Esophagus muscularis mucosa (tissue), 4 donors: Measurements from ENCODE around the gene AK8. TPM values are rescaled to one million over a fixed set of nuclear protein-coding genes. Genes with fewer than 3 reads are reported as not detected.

Source experiments
- DNase-seq: peaks from one replicate; pipeline ENCODE4 v3.0.0-alpha.2; 2017; ENCODE audit errors: extremely low spot score
- H3K27ac ChIP-seq, 4 donors: fragments of 200-600 bp; sonication (generic); replicated peaks in 1 of 4; 1 replicate in 3 of 4; 2 replicates in 1 of 4; pipeline ENCODE4 v1.5.1; 2016 to 2019; ENCODE audit warnings: mild to moderate bottlenecking in 1 of 4
- H3K27me3 ChIP-seq, 4 donors: fragments of 200-600 bp; sonication (generic); one replicate each; pipeline versions ENCODE4 v1.5.1 to v1.6.0; 2016 to 2019
- H3K36me3 ChIP-seq, 4 donors: fragments of 200-600 bp; sonication (generic); one replicate each; pipeline ENCODE4 v1.5.1; 2016 to 2019
- H3K4me1 ChIP-seq, 4 donors: fragments of 200-600 bp; sonication (generic); one replicate each; pipeline ENCODE4 v1.5.1; 2016 to 2019
- H3K4me3 ChIP-seq, 4 donors: fragments of 200-600 bp; sonication (generic); 1 replicate in 2 of 4; 2 replicates in 2 of 4; pipeline ENCODE4 v1.5.1; 2016 to 2019; ENCODE audit warnings: mild to moderate bottlenecking in 4 of 4, moderate library complexity in 1 of 4
- H3K9me3 ChIP-seq, 4 donors: fragments of 200-600 bp; sonication (generic); 1 replicate in 3 of 4; 2 replicates in 1 of 4; pipeline ENCODE4 v1.5.1; 2016 to 2019
- CTCF ChIP-seq, 3 experiments: fragments of 200-600 bp in 2 of 3; fragments of 450-650 bp in 1 of 3; sonication (generic) in 2 of 3; IDR thresholded peaks; one replicate each; pipeline ENCODE4 v1.5.1; 2017 to 2019; ENCODE audit warnings: antibody characterized with exemption in 3 of 3, mild to moderate bottlenecking in 2 of 3, moderate library complexity in 1 of 3
- EP300 ChIP-seq: sonication (generic); formaldehyde crosslinking; IDR thresholded peaks from one replicate; pipeline ENCODE4 v1.6.1; 2017; ENCODE audit warnings: antibody characterized with exemption
- POLR2A ChIP-seq: fragments of 450-650 bp; IDR thresholded peaks from one replicate; pipeline ENCODE4 v1.6.1; 2017; ENCODE audit warnings: antibody characterized with exemption, moderate library complexity, mild to moderate bottlenecking, low read depth
- POLR2AphosphoS5 ChIP-seq, 2 donors: sonication (generic); formaldehyde crosslinking; IDR thresholded peaks; one replicate each; pipeline ENCODE4 v1.6.1; 2017; ENCODE audit warnings: antibody characterized with exemption in 2 of 2
- WGBS: methylation state at CpG from one replicate; pipeline ENCODE4 v1.1.5; 2018; 5-methylcytosine and 5-hydroxymethylcytosine counted together
- intact Hi-C: fragments of 100-400 bp; cut with DNase I; formaldehyde crosslinking; loops from one replicate; pipeline ENCODE4 v1.15.1; 2023
- total RNA-seq, 4 donors: library from RNA; depleted of rRNA; stranded (reverse); fragments of >200 nt; gene quantifications; one replicate each; pipeline versions ENCODE4 v1.1.0 to v1.2.1, GENCODE V29; 2016

Gene AK8
- total RNA-seq, 4 donors from 2014 or later = 0.39 to 1.5 (median 0.90) TPM

- Histone ChIP-seq H3K4me1 (no peaks in the 10 kb centered on the region), H3K36me3 (peaks cover 62 to 99% (median 87%) of the 10 kb centered on the region in 4 donors), H3K9me3 (no peaks in the 10 kb centered on the region), H3K4me3 (no peak overlapping the region), H3K27ac (no peak overlapping the region), H3K27me3 (no peaks in the 10 kb centered on the region)
- intact Hi-C loops = no loop called here
- 79% methylated on average over 6 of the region's 6 CpGs for WGBS
- TF ChIP-seq POLR2A (no peak), CTCF (IDR thresholded peaks at IDR 0.05) (no peak), POLR2AphosphoS5 (IDR thresholded peaks at IDR 0.05) (no peak), EP300 (no peak)
- no peak for DNase-seq
These were observed 18.8 kb upstream of the AK8 start for GRCh38 chr9:132896906-132897305.

- 85% methylated on average over 12 of the region's 13 CpGs for WGBS
- H3K27ac ChIP-seq = no peak overlapping the region
- no peak overlapping the region for H3K4me3 ChIP-seq
- no peaks in the 10 kb centered on the region for H3K4me1 ChIP-seq
- peaks cover 62 to 100% (median 87%) of the 10 kb centered on the region in 4 donors for H3K36me3 ChIP-seq
- DNase-seq = no peak
- no peak for TF ChIP-seq POLR2AphosphoS5 (IDR thresholded peaks at IDR 0.05)
- no peaks in the 10 kb centered on the region for H3K27me3 ChIP-seq
- intact Hi-C loops = no loop called here
- H3K9me3 ChIP-seq = no peaks in the 10 kb centered on the region
These were observed 18.2 kb upstream of the AK8 start for GRCh38 chr9:132896264-132896663.

GRCh38 chr9:132894862-132895835, 17.1 kb upstream of the AK8 start:
- no peaks in the 10 kb centered on the region for H3K4me1 ChIP-seq
- intact Hi-C loops = no loop called here
- H3K36me3 ChIP-seq = peaks cover 54 to 97% (median 82%) of the 10 kb centered on the region in 4 donors
- no peaks in the 10 kb centered on the region for H3K27me3 ChIP-seq
- 60% methylated on average over 9 of the region's 9 CpGs for WGBS
- no peak overlapping the region for H3K27ac ChIP-seq
- no peak overlapping the region for H3K4me3 ChIP-seq
- DNase-seq = no peak
- H3K9me3 ChIP-seq = no peaks in the 10 kb centered on the region
- TF ChIP-seq POLR2A (no peak), EP300 (no peak), POLR2AphosphoS5 (IDR thresholded peaks at IDR 0.05) (no peak), CTCF (IDR thresholded peaks at IDR 0.05) (no peak)

- H3K9me3 ChIP-seq = no peaks in the 10 kb centered on the region
- H3K4me3 ChIP-seq = no peak overlapping the region
- H3K4me1 ChIP-seq = no peaks in the 10 kb centered on the region
- WGBS = 90% methylated on average over 5 of the region's 5 CpGs
- DNase-seq = no peak
- intact Hi-C loops = no loop called here
- H3K27ac ChIP-seq = no peak overlapping the region
- H3K36me3 ChIP-seq = peaks cover 46 to 96% (median 75%) of the 10 kb centered on the region in 4 donors
- TF ChIP-seq CTCF (IDR thresholded peaks at IDR 0.05) = no peak
- TF ChIP-seq EP300 = no peak
- no peak for TF ChIP-seq POLR2AphosphoS5 (IDR thresholded peaks at IDR 0.05)
- no peak for TF ChIP-seq POLR2A
- H3K27me3 ChIP-seq = no peaks in the 10 kb centered on the region
These were observed 16.3 kb upstream of the AK8 start for GRCh38 chr9:132894346-132894745.

GRCh38 chr9:132892400-132892799, 14.3 kb upstream of the AK8 start:
- no peaks in the 10 kb centered on the region for H3K27me3 ChIP-seq
- H3K4me1 ChIP-seq = no peaks in the 10 kb centered on the region
- no peak overlapping the region for H3K27ac ChIP-seq
- DNase-seq = no peak
- no peak overlapping the region for H3K4me3 ChIP-seq
- WGBS = 83% methylated on average over 9 of the region's 9 CpGs
- TF ChIP-seq CTCF (IDR thresholded peaks at IDR 0.05) (no peak), EP300 (no peak), POLR2A (no peak), POLR2AphosphoS5 (IDR thresholded peaks at IDR 0.05) (no peak)
- peaks cover 27 to 96% (median 60%) of the 10 kb centered on the region in 4 donors for H3K36me3 ChIP-seq
- no peaks in the 10 kb centered on the region for H3K9me3 ChIP-seq
- intact Hi-C loops = no loop called here
